HepG2 (cell line): ENCODE results near the gene CXCR5. TPM values are rescaled to one million over a fixed set of nuclear protein-coding genes. Genes with fewer than 3 reads are reported as not detected.
A peak's percentile ranks its signal among the peaks of the same experiment; 100 is the strongest.

Experiments used
- ARID4A ChIP-seq: sonication (generic); formaldehyde crosslinking; IDR thresholded peaks from 2 replicates; pipeline ENCODE4 v1.5.0; 2020; ENCODE audit warnings: mild to moderate bottlenecking, missing genetic modification reagents, borderline replicate concordance
- ASH2L ChIP-seq: fragments of 300-600, 200-600 bp; sonication (generic); IDR thresholded peaks from 2 replicates; pipeline ENCODE4 v1.7.0; 2017; ENCODE audit warnings: low read depth, mild to moderate bottlenecking, moderate library complexity, mixed read lengths, low read length; ENCODE audit not compliant: insufficient read length
- CTCF ChIP-seq: sonication (generic); formaldehyde crosslinking; IDR thresholded peaks from 2 replicates; pipeline ENCODE4 v1.5.0; 2020; ENCODE audit warnings: mild to moderate bottlenecking, missing genetic modification reagents, moderate library complexity
- KDM1A ChIP-seq: IDR thresholded peaks from 2 replicates; pipeline ENCODE4 v1.6.1; 2016; ENCODE audit warnings: missing compliant biosample characterization
- NR2F6 ChIP-seq, 2 experiments: IDR thresholded peaks; 2 replicates each; pipeline ENCODE4 v1.6.1; 2016; ENCODE audit warnings: antibody characterized with exemption in 1 of 2, mild to moderate bottlenecking in 1 of 2
- NR3C1 ChIP-seq: sonication (generic); formaldehyde crosslinking; IDR thresholded peaks from 2 replicates; pipeline ENCODE4 v1.4.0; 2020; ENCODE audit warnings: missing genetic modification reagents
- ZMYM2 ChIP-seq: sonication (generic); formaldehyde crosslinking; IDR thresholded peaks from 2 replicates; pipeline ENCODE4 v1.8.0; 2022; ENCODE audit warnings: mild to moderate bottlenecking, missing genetic modification reagents
- ZNF343 ChIP-seq: sonication (generic); formaldehyde crosslinking; IDR thresholded peaks from 2 replicates; pipeline ENCODE4 v1.4.0; 2020; ENCODE audit warnings: mild to moderate bottlenecking, missing genetic modification reagents
- ZNF788 ChIP-seq: sonication (generic); formaldehyde crosslinking; IDR thresholded peaks from 2 replicates; pipeline ENCODE4 v1.5.0; 2020; ENCODE audit warnings: mild to moderate bottlenecking, missing genetic modification reagents, borderline replicate concordance
- ZNF83 ChIP-seq: sonication (generic); formaldehyde crosslinking; IDR thresholded peaks from 2 replicates; pipeline ENCODE4 v1.4.0; 2020; ENCODE audit warnings: missing genetic modification reagents, mild to moderate bottlenecking, borderline replicate concordance
- polyA plus RNA-seq, 8 experiments: library from polyadenylated mRNA; depleted of rRNA in 3 of 8; stranded (reverse) in 7 of 8; unstranded in 1 of 8; fragments of >200 nt; fragmentation: Illumina TruSeq in 4 of 8; extraction: Trizol in 4 of 8; gene quantifications; 2 replicates each; pipeline versions ENCODE4 v1.2.1 to v1.2.3, GENCODE V29; 2011 to 2016; ENCODE audit warnings: low read depth in 4 of 8, missing spikeins in 1 of 8, mixed read lengths in 1 of 8; ENCODE audit not compliant: insufficient read depth in 1 of 8
- total RNA-seq, 5 experiments: library from RNA; depleted of rRNA; stranded (reverse); fragments of >200 nt; fragmentation: Illumina TruSeq; extraction: Trizol; gene quantifications; 2 replicates each; pipeline ENCODE4 v1.2.3, GENCODE V29; 2016; ENCODE audit warnings: low read depth in 1 of 5
- TF ChIP-seq, protein P1 (sequence below): sonication (generic); formaldehyde crosslinking; IDR thresholded peaks from 2 replicates; pipeline ENCODE4 v1.4.0; 2020; ENCODE audit warnings: missing genetic modification reagents

The CXCR5 gene
- total and polyA plus RNA-seq, 2 of the 13 experiments (the other 11 are each of a cell fraction or from before 2014, with no cell fraction given), result not detected

DNA sequence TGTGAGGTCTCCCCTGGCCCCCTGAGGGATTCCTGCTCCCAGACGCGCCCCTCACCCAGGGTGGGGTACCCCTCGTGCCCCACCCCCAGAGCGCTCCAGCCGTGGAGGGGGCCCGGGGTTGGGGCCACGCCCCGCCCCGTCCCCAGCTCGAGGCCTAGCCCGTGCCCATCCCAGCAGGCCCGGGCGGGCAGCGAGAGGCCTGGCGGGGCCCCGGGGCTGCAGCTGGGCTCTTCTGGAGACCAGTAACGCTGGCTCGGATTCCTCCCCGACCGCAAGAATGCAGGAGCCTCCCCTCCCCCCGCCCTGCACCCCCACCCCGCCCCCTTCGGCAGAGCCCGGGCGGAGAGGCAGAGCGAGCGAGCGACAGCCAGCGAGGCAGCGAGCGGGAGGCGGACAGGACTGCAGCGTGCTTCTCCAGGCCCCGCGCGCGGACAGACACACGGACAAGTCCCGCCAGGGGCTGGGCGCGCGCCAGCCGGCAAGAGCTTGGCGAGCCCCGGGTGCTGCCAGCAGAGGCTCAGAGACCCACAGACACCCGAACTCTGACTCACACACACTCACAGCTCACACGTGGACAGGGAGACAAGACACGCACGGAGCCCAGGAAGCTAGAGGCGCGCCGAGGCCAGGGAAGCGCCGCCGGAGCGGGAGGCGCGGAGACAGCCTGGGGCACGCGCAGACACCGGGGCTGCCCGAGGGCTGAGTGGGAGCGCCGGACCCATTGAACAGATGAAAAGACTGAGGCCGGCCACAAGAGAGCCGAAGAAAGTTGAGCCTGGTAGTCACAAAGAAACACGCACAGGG is 26.8 kb downstream of the CXCR5 start (continued):
- TF ChIP-seq CTCF (CRISPR knock-in tag), result 0 out of 2 replicates have a peak, but pooled peaks have one; percentile 12
- no peak; the same call in 1 of the 2 replicates for TF ChIP-seq ZNF83
- TF ChIP-seq ZMYM2 (CRISPR knock-in tag), result peak; percentile 76; the same call in 1 of the 2 replicates
- TF ChIP-seq NR2F6 (IDR thresholded peaks at IDR 0.05), result no peak
- TF ChIP-seq NR2F6 (CRISPR knock-in tag; IDR thresholded peaks at IDR 0.05), result 0 out of 2 replicates have a peak, but pooled peaks have one; percentile 14
- TF ChIP-seq KDM1A (CRISPR knock-in tag), result peak; percentile 90
- no peak for TF ChIP-seq ZNF343 (CRISPR knock-in tag)
- TF ChIP-seq NR3C1 (CRISPR knock-in tag), result no peak
- TF ChIP-seq ARID4A (CRISPR knock-in tag), result peak; percentile 49; the same call in 1 of the 2 replicates
- TF ChIP-seq, protein P1, sequence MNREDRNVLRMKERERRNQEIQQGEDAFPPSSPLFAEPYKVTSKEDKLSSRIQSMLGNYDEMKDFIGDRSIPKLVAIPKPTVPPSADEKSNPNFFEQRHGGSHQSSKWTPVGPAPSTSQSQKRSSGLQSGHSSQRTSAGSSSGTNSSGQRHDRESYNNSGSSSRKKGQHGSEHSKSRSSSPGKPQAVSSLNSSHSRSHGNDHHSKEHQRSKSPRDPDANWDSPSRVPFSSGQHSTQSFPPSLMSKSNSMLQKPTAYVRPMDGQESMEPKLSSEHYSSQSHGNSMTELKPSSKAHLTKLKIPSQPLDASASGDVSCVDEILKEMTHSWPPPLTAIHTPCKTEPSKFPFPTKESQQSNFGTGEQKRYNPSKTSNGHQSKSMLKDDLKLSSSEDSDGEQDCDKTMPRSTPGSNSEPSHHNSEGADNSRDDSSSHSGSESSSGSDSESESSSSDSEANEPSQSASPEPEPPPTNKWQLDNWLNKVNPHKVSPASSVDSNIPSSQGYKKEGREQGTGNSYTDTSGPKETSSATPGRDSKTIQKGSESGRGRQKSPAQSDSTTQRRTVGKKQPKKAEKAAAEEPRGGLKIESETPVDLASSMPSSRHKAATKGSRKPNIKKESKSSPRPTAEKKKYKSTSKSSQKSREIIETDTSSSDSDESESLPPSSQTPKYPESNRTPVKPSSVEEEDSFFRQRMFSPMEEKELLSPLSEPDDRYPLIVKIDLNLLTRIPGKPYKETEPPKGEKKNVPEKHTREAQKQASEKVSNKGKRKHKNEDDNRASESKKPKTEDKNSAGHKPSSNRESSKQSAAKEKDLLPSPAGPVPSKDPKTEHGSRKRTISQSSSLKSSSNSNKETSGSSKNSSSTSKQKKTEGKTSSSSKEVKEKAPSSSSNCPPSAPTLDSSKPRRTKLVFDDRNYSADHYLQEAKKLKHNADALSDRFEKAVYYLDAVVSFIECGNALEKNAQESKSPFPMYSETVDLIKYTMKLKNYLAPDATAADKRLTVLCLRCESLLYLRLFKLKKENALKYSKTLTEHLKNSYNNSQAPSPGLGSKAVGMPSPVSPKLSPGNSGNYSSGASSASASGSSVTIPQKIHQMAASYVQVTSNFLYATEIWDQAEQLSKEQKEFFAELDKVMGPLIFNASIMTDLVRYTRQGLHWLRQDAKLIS (CRISPR knock-in tag), result no peak
- peak; percentile 46 for TF ChIP-seq ASH2L
- TF ChIP-seq ZNF788 (CRISPR knock-in tag), result no peak
- TF ChIP-seq, all 625 proteins: peak for 90
